Right atrium auricular region (tissue), 2 donors: Measurements from ENCODE around the gene ACOX3. TPM values are rescaled to one million over a fixed set of nuclear protein-coding genes. Genes with fewer than 3 reads are reported as not detected.
A peak's percentile ranks its signal among the peaks of the same experiment; 100 is the strongest.

Source experiments
- DNase-seq: peaks from one replicate; pipeline ENCODE4 v3.0.0-alpha.2; 2019; ENCODE audit warnings: low spot score
- H3K27ac ChIP-seq, 2 donors: fragments of 200-600 bp; sonication (generic); 1 replicate in 1 of 2; 2 replicates in 1 of 2; pipeline ENCODE4 v1.5.1; 2016 to 2019
- H3K27me3 ChIP-seq, 2 donors: fragments of 200-600 bp; sonication (generic); one replicate each; pipeline versions ENCODE4 v1.5.1 to v1.6.0; 2017 to 2019
- H3K36me3 ChIP-seq: fragments of 200-600 bp; sonication (generic); one replicate; pipeline ENCODE4 v1.5.1; 2016
- H3K4me1 ChIP-seq, 2 donors: fragments of 200-600 bp; sonication (generic); one replicate each; pipeline versions ENCODE4 v1.5.1 to v1.6.0; 2017 to 2019
- H3K4me3 ChIP-seq, 2 donors: fragments of 200-600 bp; sonication (generic); 1 replicate in 1 of 2; 2 replicates in 1 of 2; pipeline ENCODE4 v1.5.1; 2017 to 2019; ENCODE audit warnings: mild to moderate bottlenecking in 1 of 2, moderate library complexity in 1 of 2
- H3K9me3 ChIP-seq, 2 donors: fragments of 200-600 bp; sonication (generic); one replicate each; pipeline ENCODE4 v1.5.1; 2019
- CTCF ChIP-seq, 2 donors: fragments of 200-600 bp; sonication (generic); IDR thresholded peaks; one replicate each; pipeline ENCODE4 v1.5.1; 2019; ENCODE audit warnings: antibody characterized with exemption in 2 of 2
- total RNA-seq, 2 donors: library from RNA; depleted of rRNA; stranded (reverse); fragments of >200 nt; gene quantifications; one replicate each; pipeline ENCODE4 v1.1.0, GENCODE V29; 2016

Gene ACOX3
- total RNA-seq, 2 donors from 2014 or later: 66.9 to 68.8 TPM

DNA sequence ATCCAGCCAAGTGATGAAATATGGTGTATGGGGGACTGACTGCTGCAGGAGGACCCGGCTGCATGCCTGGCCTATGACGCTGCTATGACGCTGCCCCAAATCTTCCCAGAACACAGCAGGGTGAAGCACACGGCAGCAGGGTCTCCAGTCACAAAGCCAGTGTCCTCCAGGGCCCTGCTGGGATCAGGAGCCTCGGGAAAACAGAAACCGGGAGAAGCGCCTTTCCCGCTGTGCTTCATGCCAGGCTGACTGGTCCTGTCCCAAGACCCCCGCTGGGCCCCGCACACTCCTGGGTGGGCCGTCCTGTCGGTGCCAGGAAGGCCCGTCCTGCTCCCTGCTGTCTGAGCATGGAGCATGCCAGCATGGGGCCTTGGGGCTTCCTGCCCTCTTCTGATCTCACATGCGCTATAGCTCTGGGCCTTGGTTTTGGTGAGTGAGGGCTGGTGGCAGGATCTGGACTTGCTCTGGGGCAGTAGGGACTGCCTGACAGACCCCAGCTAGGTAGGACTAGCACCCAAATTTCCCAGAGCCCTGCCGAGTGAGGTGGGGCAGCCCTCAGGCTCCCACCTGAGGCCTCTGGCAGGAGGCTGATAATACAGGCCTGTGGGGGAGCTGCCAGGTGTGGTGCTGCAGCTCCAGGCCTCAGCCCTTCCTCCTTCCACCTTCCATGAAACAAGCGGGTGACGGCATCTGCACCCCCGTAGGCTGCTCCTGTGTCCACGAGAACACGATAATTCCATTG, 64.0 kb downstream of the ACOX3 start:
- Histone ChIP-seq H3K9me3 (no peaks in the 10 kb centered on the region), H3K27me3 (no peaks in the 10 kb centered on the region), H3K27ac (peak overlapping the region in 1 of 2 donors; percentile 4), H3K4me3 (no peak overlapping the region), H3K36me3 (peaks cover 30% of the 10 kb centered on the region), H3K4me1 (peaks cover 0 to 6% of the 10 kb centered on the region in 2 donors)
- no peak for DNase-seq
- no peak for TF ChIP-seq CTCF (IDR thresholded peaks at IDR 0.05)

DNA sequence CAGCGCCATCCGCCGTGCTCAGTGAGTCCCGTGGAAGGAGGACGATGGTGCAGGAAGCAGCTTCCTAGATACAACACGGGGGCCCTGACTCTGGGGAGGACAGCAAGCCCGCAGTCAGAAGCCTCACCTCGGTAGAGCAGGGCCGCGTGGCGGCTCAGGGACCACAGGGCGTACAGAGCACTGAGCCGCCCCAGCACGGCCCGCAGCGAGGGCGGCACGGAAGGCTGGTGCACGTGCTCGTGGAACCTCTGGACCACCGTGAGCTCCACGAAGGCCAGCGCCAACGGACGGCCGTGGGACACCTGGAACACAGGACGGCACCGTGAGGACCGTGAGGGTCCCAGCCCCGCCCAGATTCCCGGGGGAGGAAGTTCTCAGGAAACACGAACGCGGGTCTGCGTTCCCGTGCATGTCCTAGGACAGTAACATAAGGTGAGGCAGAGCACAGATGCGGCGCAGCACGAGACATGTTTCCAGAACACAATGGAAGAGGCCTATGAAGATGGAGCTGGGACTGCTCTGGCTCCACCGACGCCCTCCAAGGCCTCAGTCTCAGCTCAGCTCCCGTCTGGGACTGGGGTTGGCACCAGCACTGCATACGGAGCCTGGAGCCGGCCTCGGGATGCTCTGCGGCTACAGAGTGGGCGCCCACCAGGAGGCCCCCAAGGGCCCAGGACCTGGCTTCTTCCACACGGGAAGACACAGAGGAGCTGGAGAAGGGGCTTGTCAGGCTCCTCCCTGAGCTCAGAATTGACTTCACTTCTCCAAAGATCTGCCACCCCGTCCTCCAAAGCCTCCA, 65.5 kb downstream of the ACOX3 start:
- no peaks in the 10 kb centered on the region for H3K4me1 ChIP-seq
- no peak overlapping the region for H3K4me3 ChIP-seq
- no peak for DNase-seq
- peaks cover 30% of the 10 kb centered on the region for H3K36me3 ChIP-seq
- no peak for TF ChIP-seq CTCF (IDR thresholded peaks at IDR 0.05)
- H3K27ac ChIP-seq: no peak overlapping the region
- H3K9me3 ChIP-seq: no peaks in the 10 kb centered on the region
- H3K27me3 ChIP-seq: no peaks in the 10 kb centered on the region

GRCh38 chr4:8373973-8374545, 66.5 kb downstream of the ACOX3 start:
- no peaks in the 10 kb centered on the region for H3K9me3 ChIP-seq
- no peaks in the 10 kb centered on the region for H3K4me1 ChIP-seq
- no peak for DNase-seq
- H3K4me3 ChIP-seq: no peak overlapping the region
- TF ChIP-seq CTCF (IDR thresholded peaks at IDR 0.05): no peak
- peaks cover 30% of the 10 kb centered on the region for H3K36me3 ChIP-seq
- H3K27ac ChIP-seq: no peak overlapping the region
- H3K27me3 ChIP-seq: no peaks in the 10 kb centered on the region

DNA sequence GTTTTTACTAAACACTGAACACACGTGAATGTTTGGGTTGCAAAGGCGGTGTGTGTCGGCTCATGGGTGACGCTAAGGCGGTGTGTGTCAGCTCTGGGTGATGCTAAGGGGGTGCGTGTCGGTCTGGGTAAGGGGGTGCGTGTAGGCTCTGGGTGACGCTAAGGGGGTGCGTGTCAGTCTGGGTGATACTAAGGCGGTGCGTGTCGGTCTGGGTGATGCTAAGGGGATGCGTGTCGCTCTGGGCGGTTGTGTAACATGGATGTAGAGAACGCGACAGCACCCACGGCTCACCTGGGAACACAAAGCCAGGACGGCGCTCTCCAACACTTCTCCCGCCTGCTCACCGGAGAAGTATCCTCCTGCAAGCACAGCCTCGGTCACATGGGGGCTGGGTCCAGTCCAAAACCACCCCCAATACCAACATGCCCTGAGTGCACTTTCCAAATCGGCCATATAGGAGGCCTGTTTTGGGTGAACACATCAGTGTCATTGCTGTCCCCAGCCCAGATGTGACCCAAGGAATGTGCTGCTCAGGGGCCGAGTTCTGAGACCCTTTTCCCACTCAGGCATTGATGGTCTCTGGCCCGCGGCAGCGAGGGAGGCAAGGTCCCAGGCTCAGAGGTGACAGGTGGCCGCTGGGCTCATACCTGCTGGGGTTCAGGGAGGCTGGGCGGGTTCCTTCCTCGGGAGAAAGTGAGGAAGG, 67.1 kb downstream of the ACOX3 start:
- Histone ChIP-seq H3K27ac (peak overlapping the region in 1 of 2 donors; percentile 3), H3K36me3 (peaks cover 30% of the 10 kb centered on the region)
- DNase-seq: no peak

More for the DNA sequence above, 67.1 kb downstream of the ACOX3 start:
- Histone ChIP-seq H3K4me3 (no peak overlapping the region), H3K27me3 (no peaks in the 10 kb centered on the region), H3K4me1 (no peaks in the 10 kb centered on the region), H3K9me3 (no peaks in the 10 kb centered on the region)
- no peak for TF ChIP-seq CTCF (IDR thresholded peaks at IDR 0.05)
